ENCODE measurements around the gene PLCD3. TPM values are rescaled to one million over a fixed set of nuclear protein-coding genes. Genes with fewer than 3 reads are reported as not detected.

The PLCD3 gene
- total RNA-seq, 1 donor from 2014 or later: 1.4 TPM

GRCh38 chr17:45139533-45139920 is 7.2 kb upstream of the PLCD3 start:
- H3K27me3 Mint-ChIP-seq: no peaks in the 10 kb centered on the region
- no peak overlapping the region for H3K4me3 Mint-ChIP-seq
- no peak overlapping the region for H3K27ac Mint-ChIP-seq
- ATAC-seq (ENCODE audit: low read depth): no peak
- ChIA-PET POLR2A (interaction anchor here (10.8 kb wide), 1 partner anchor 10 kb away, joined by 200 read pairs; the partner anchor contains the start of gene HEXIM1), CTCF (interaction anchor here (0.7 to 1.2 kb wide), 2 partner anchors 52 to 58 kb away, joined by 3 to 5 read pairs; no protein-coding TSS in a partner anchor)
- peaks cover 7% of the 10 kb centered on the region for H3K36me3 Mint-ChIP-seq (ENCODE audit: low read depth)
- H3K9me3 Mint-ChIP-seq: no peaks in the 10 kb centered on the region
- TF ChIP-seq CTCF (IDR thresholded peaks at IDR 0.05): no peak
- intact Hi-C loops (cut with micrococcal nuclease): loop anchor here (10.0 kb wide), 1 partner anchor 605 kb away; no protein-coding TSS in a partner anchor
- H3K4me1 Mint-ChIP-seq: peaks cover 25% of the 10 kb centered on the region
- DNase-seq: no peak

GRCh38 chr17:45138911-45139532 is 6.7 kb upstream of the PLCD3 start:
- ChIA-PET CTCF (interaction anchor here (0.6 to 1.2 kb wide), 3 partner anchors 14 to 59 kb away, joined by 3 to 5 read pairs (median 5); no protein-coding TSS in a partner anchor), POLR2A (interaction anchor here (10.8 kb wide), 1 partner anchor 10 kb away, joined by 200 read pairs; the partner anchor contains the start of gene HEXIM1)
- no peaks in the 10 kb centered on the region for H3K27me3 Mint-ChIP-seq
- peaks cover 24% of the 10 kb centered on the region for H3K4me1 Mint-ChIP-seq
- peaks cover 7% of the 10 kb centered on the region for H3K36me3 Mint-ChIP-seq (ENCODE audit: low read depth)
- H3K27ac Mint-ChIP-seq: no peak overlapping the region
- ATAC-seq (ENCODE audit: low read depth): no peak
- intact Hi-C loops (cut with micrococcal nuclease): loop anchor here (10.0 kb wide), 1 partner anchor 604 kb away; no protein-coding TSS in a partner anchor
- H3K4me3 Mint-ChIP-seq: no peak overlapping the region
- DNase-seq: no peak
- no peak for TF ChIP-seq CTCF (IDR thresholded peaks at IDR 0.05)
- H3K9me3 Mint-ChIP-seq: no peaks in the 10 kb centered on the region

- no peak for ATAC-seq (ENCODE audit: low read depth)
- TF ChIP-seq CTCF (IDR thresholded peaks at IDR 0.05): no peak
- no peak overlapping the region for H3K27ac Mint-ChIP-seq
- no peaks in the 10 kb centered on the region for H3K27me3 Mint-ChIP-seq
- no peak overlapping the region for H3K4me3 Mint-ChIP-seq
- no peak for DNase-seq
- ChIA-PET CTCF (interaction anchor here (0.6 to 6.5 kb wide), 2 partner anchors 59 to 60 kb away, joined by 3 to 161 read pairs; no protein-coding TSS in a partner anchor), POLR2A (interaction anchor here (10.8 kb wide), 1 partner anchor 12 kb away, joined by 200 read pairs; the partner anchor contains the start of gene HEXIM1)
- H3K36me3 Mint-ChIP-seq (ENCODE audit: low read depth): peaks cover 7% of the 10 kb centered on the region
- peaks cover 16% of the 10 kb centered on the region for H3K4me1 Mint-ChIP-seq
- intact Hi-C loops (cut with micrococcal nuclease): loop anchor here (10.0 kb wide), 1 partner anchor 603 kb away; no protein-coding TSS in a partner anchor
- H3K9me3 Mint-ChIP-seq: no peaks in the 10 kb centered on the region
These were observed 5.4 kb upstream of the PLCD3 start for GRCh38 chr17:45137561-45138305.

GRCh38 chr17:45136846-45137560 is 4.7 kb upstream of the PLCD3 start:
- POLR2A ChIA-PET: interaction anchor here (10.8 kb wide), 1 partner anchor 12 kb away, joined by 200 read pairs; the partner anchor contains the start of gene HEXIM1
- no peak for ATAC-seq (ENCODE audit: low read depth)

More at GRCh38 chr17:45136846-45137560, 4.7 kb upstream of the PLCD3 start:
- Mint-ChIP-seq H3K36me3 (ENCODE audit: low read depth) (peaks cover 7% of the 10 kb centered on the region), H3K4me1 (peaks cover 16% of the 10 kb centered on the region), H3K9me3 (no peaks in the 10 kb centered on the region), H3K4me3 (peak overlapping the region; percentile 90), H3K27ac (no peak overlapping the region), H3K27me3 (no peaks in the 10 kb centered on the region)
- CTCF ChIA-PET: interaction anchor here (2.1 to 6.5 kb wide), 2 partner anchors 60 to 95 kb away, joined by 8 to 161 read pairs; no protein-coding TSS in a partner anchor
- no peak for TF ChIP-seq CTCF (IDR thresholded peaks at IDR 0.05)
- intact Hi-C loops (cut with micrococcal nuclease): loop anchor here (10.0 kb wide), 1 partner anchor 602 kb away; no protein-coding TSS in a partner anchor
- DNase-seq: no peak
